A172 (cell line): ENCODE measurements around the gene CCDC152. TPM values are rescaled to one million over a fixed set of nuclear protein-coding genes. Genes with fewer than 3 reads are reported as not detected.
"Not testable (repeated sequence)": the region's sequence is repeated elsewhere in the genome, so short reads cannot be mapped to it uniquely, and the experiment has no call there.

Experiments
- DNase-seq: peaks from one replicate; pipeline ENCODE4 v3.0.0-alpha.2; 2015; ENCODE audit warnings: low spot score
- total RNA-seq: library from RNA; depleted of rRNA; stranded (reverse); fragments of >200 nt; shearing (Covaris generic); gene quantifications from 2 replicates; pipeline ENCODE4 v1.2.3, GENCODE V29; 2014; rRNA removed

The CCDC152 gene
- total RNA-seq: 0.69 TPM in 1 of 2 replicates, not detected in the other

GRCh38 chr5:42756606-42757601, at the start of gene CCDC152:
Gene CCDC152 (plus strand): TSS chr5:42756818. CDS start chr5:42759122, 2,304 bp downstream.
- DNase-seq: no peak

- peak; percentile 76 for DNase-seq
These were observed 40.8 kb upstream of the CCDC152 start for GRCh38 chr5:42715785-42716184.

- DNase-seq: peak; percentile 83
These were observed 38.0 kb upstream of the CCDC152 start for GRCh38 chr5:42718591-42718990.

GRCh38 chr5:42719034-42719433, 37.6 kb upstream of the CCDC152 start:
- DNase-seq: no peak

GRCh38 chr5:42720251-42720650, 36.4 kb upstream of the CCDC152 start:
- DNase-seq: no peak

- no peak for DNase-seq
These were observed 35.1 kb upstream of the CCDC152 start for GRCh38 chr5:42721484-42721883.

GRCh38 chr5:42734531-42735058, 22.0 kb upstream of the CCDC152 start:
- not testable (repeated sequence) for DNase-seq

- DNase-seq: no peak
These were observed 15.7 kb upstream of the CCDC152 start for GRCh38 chr5:42740920-42741319.

GRCh38 chr5:42745426-42745825, 11.2 kb upstream of the CCDC152 start:
- DNase-seq: no peak

GRCh38 chr5:42745856-42746255, 10.8 kb upstream of the CCDC152 start:
- no peak for DNase-seq

GRCh38 chr5:42749020-42749419, 7.6 kb upstream of the CCDC152 start:
- no peak for DNase-seq

GRCh38 chr5:42750507-42750906, 6.1 kb upstream of the CCDC152 start:
- DNase-seq: no peak

GRCh38 chr5:42751044-42751443, 5.6 kb upstream of the CCDC152 start:
- no peak for DNase-seq

- DNase-seq: no peak
These were observed 3.5 kb upstream of the CCDC152 start for GRCh38 chr5:42753099-42753498.

- peak; percentile 79 for DNase-seq
These were observed 2.8 kb downstream of the CCDC152 start for GRCh38 chr5:42759456-42759855.

GRCh38 chr5:42760426-42760825, 3.8 kb downstream of the CCDC152 start:
- DNase-seq: no peak

GRCh38 chr5:42761791-42762190, 5.2 kb downstream of the CCDC152 start:
- no peak for DNase-seq

GRCh38 chr5:42767491-42768105, 11.0 kb downstream of the CCDC152 start:
- DNase-seq: peak; percentile 35

- DNase-seq: no peak
These were observed 11.5 kb downstream of the CCDC152 start for GRCh38 chr5:42768106-42768504.

GRCh38 chr5:42770003-42770402, 13.4 kb downstream of the CCDC152 start:
- no peak for DNase-seq

GRCh38 chr5:42772265-42772993, 15.8 kb downstream of the CCDC152 start:
- no peak for DNase-seq

- no peak for DNase-seq
These were observed 22.5 kb downstream of the CCDC152 start for GRCh38 chr5:42779083-42779482.
